C4-2B (cell line): ENCODE data around the gene DPEP1.

ENCODE experiments used
- CTCF ChIP-seq: fragments of 450-650 bp; conservative IDR thresholded peaks from 2 replicates; pipeline ENCODE4 v1.5.1; 2017; ENCODE audit warnings: mild to moderate bottlenecking
- ZFX ChIP-seq: fragments of 450-650 bp; IDR thresholded peaks from 2 replicates; pipeline ENCODE4 v1.6.1; 2017

- TF ChIP-seq CTCF, result no peak
- TF ChIP-seq ZFX, result no peak
These were observed 58.9 kb downstream of the DPEP1 start for GRCh38 chr16:89672177-89672941.
